ENCODE data around the gene TRMT44. TPM values are rescaled to one million over a fixed set of nuclear protein-coding genes. Genes with fewer than 3 reads are reported as not detected.

TRMT44 gene
- total and polyA plus RNA-seq, 2 of the 4 experiments (the other 2 are of a cell fraction): 7.3 to 8.1 TPM

- Histone ChIP-seq H3K79me1 (ENCODE audit: low read depth in 1 of 2, low read length in 2 of 2) (no peaks in the 10 kb centered on the region), H3K18ac (ENCODE audit: low read depth, low read length) (no peak overlapping the region), H3K9me1 (ENCODE audit: insufficient read depth, low read length) (no peaks in the 10 kb centered on the region), H3K9ac (ENCODE audit: low read depth, low read length) (no peak overlapping the region), H2AK9ac (replicated peaks; ENCODE audit: low read depth, low read length, poor library complexity) (no peak overlapping the region), H3K27me3 (ENCODE audit: control insufficient read depth, insufficient read depth, low read length) (peaks cover 25% of the 10 kb centered on the region; the same call in 1 of the 2 replicates), H3K36me3 (ENCODE audit: control insufficient read depth, insufficient read depth, low read length) (no peaks in the 10 kb centered on the region), H2BK15ac (ENCODE audit: low read depth, low read length) (no peak overlapping the region), H4K8ac (ENCODE audit: low read depth in 2 of 2, low read length in 2 of 2) (no peak overlapping the region), H3K4me1 (ENCODE audit: control insufficient read depth, insufficient read depth, low read length) (peaks cover 17% of the 10 kb centered on the region; the same call in 1 of the 2 replicates), H4K91ac (ENCODE audit: insufficient read depth, low read depth, low read length) (no peak overlapping the region), H3K4ac (ENCODE audit: low read depth, low read length) (no peak overlapping the region), H3K56ac (ENCODE audit: extremely low read depth, insufficient read depth, low read length) (no peak overlapping the region), H2BK120ac (ENCODE audit: low read depth, low read length) (no peak overlapping the region), H4K20me1 (ENCODE audit: insufficient read depth, low read length) (no peaks in the 10 kb centered on the region), H3K27ac (ENCODE audit: insufficient read depth, low read length) (no peak overlapping the region), H2AK5ac (ENCODE audit: low read depth, low read length) (no peak overlapping the region), H3K9me3 (ENCODE audit: control insufficient read depth, insufficient read depth, low read length) (peaks cover 2% of the 10 kb centered on the region; the same call in 1 of the 2 replicates), H3K23ac (ENCODE audit: low read depth, low read length) (no peak overlapping the region), H3K14ac (replicated peaks; ENCODE audit: low read depth, low read length) (no peak overlapping the region), H2BK20ac (ENCODE audit: low read depth, low read length) (no peak overlapping the region), H3K4me3 (ENCODE audit: insufficient read depth, low read depth, low read length) (no peak overlapping the region), H4K5ac (ENCODE audit: low read depth, low read length) (no peak overlapping the region), H3K4me2 (ENCODE audit: low read depth, low read length) (no peak overlapping the region), H2AFZ (replicated peaks; ENCODE audit: low read length, poor library complexity) (no peak overlapping the region), H2BK5ac (ENCODE audit: low read depth, low read length, poor library complexity, severe bottlenecking) (no peak overlapping the region)
- TF ChIP-seq, protein P1, sequence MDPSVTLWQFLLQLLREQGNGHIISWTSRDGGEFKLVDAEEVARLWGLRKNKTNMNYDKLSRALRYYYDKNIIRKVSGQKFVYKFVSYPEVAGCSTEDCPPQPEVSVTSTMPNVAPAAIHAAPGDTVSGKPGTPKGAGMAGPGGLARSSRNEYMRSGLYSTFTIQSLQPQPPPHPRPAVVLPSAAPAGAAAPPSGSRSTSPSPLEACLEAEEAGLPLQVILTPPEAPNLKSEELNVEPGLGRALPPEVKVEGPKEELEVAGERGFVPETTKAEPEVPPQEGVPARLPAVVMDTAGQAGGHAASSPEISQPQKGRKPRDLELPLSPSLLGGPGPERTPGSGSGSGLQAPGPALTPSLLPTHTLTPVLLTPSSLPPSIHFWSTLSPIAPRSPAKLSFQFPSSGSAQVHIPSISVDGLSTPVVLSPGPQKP (IDR thresholded peaks at IDR 0.05; ENCODE audit: borderline replicate concordance, low read depth, low read length): no peak
- TF ChIP-seq RFX5 (IDR thresholded peaks at IDR 0.05; ENCODE audit: low read depth, low read length): no peak
- no peak for TF ChIP-seq RCOR1 (IDR thresholded peaks at IDR 0.05; ENCODE audit: insufficient replicate concordance, low read length)
- no peak for TF ChIP-seq FOS (IDR thresholded peaks at IDR 0.05; ENCODE audit: low read depth, low read length)
- TF ChIP-seq NFE2L2 (IDR thresholded peaks at IDR 0.05; ENCODE audit: low read depth, low read length): no peak
- no peak for TF ChIP-seq MAFK (IDR thresholded peaks at IDR 0.05; ENCODE audit: low read depth, low read length)
- no peak for TF ChIP-seq CHD1 (IDR thresholded peaks at IDR 0.05; ENCODE audit: low read depth, low read length)
- TF ChIP-seq USF2 (IDR thresholded peaks at IDR 0.05; ENCODE audit: low read depth, low read length): no peak
- no peak for TF ChIP-seq MXI1 (IDR thresholded peaks at IDR 0.05; ENCODE audit: borderline replicate concordance, low read depth, low read length)
- TF ChIP-seq MAZ (IDR thresholded peaks at IDR 0.05; ENCODE audit: borderline replicate concordance, low read depth, low read length): no peak
- no peak for TF ChIP-seq POLR2A (IDR thresholded peaks at IDR 0.05; ENCODE audit: low read depth, low read length)
- no peak for TF ChIP-seq SMC3 (IDR thresholded peaks at IDR 0.05; ENCODE audit: low read depth, low read length)
- TF ChIP-seq RAD21 (IDR thresholded peaks at IDR 0.05; ENCODE audit: low read length): no peak
- no peak for TF ChIP-seq CEBPB (IDR thresholded peaks at IDR 0.05; ENCODE audit: low read depth, low read length)
- TF ChIP-seq BHLHE40 (IDR thresholded peaks at IDR 0.05; ENCODE audit: low read depth, low read length): no peak
- TF ChIP-seq CTCF (conservative IDR thresholded peaks at IDR 0.05; ENCODE audit: low read depth, low read length): no peak
- ATAC-seq (ENCODE audit: low read depth) (no peak), DNase-seq (no peak)
- dilution Hi-C loops (cut with HindIII; ENCODE audit: low sequenced_read_pairs, unreplicated experiment) (no loop called here), intact Hi-C loops (cut with micrococcal nuclease) (no loop called here), in situ Hi-C loops (cut with MboI; ENCODE audit: low sequenced_read_pairs) (no loop called here)
- POLR2A ChIA-PET (ENCODE audit: unreplicated experiment): no interaction called here
- whole genome bisulfite sequencing, 2 experiments (ENCODE audit: extremely low coverage in 2 of 2, insufficient read length in 1 of 2): 68% methylated on average over 4 of the region's 11 CpGs; no CpG with 5 or more reads in 1 of the 2 experiments
- no TSS peak for BruUV-seq (replicated peaks)
- CTCF ChIA-PET: no interaction called here
Measured at GRCh38 chr4:8503801-8504200, 63.2 kb downstream of the TRMT44 start.
